HG03139 (cell line): ENCODE results near the gene SELPLG.
"Not testable (repeated sequence)": the region's sequence is repeated elsewhere in the genome, so short reads cannot be mapped to it uniquely, and the experiment has no call there.

ENCODE experiments used
- ATAC-seq: cut with Tn5 transposase; IDR thresholded peaks from one replicate; pipeline ENCODE4 v1.9.1; 2021; ENCODE audit not compliant: unreplicated experiment

The SELPLG gene

DNA sequence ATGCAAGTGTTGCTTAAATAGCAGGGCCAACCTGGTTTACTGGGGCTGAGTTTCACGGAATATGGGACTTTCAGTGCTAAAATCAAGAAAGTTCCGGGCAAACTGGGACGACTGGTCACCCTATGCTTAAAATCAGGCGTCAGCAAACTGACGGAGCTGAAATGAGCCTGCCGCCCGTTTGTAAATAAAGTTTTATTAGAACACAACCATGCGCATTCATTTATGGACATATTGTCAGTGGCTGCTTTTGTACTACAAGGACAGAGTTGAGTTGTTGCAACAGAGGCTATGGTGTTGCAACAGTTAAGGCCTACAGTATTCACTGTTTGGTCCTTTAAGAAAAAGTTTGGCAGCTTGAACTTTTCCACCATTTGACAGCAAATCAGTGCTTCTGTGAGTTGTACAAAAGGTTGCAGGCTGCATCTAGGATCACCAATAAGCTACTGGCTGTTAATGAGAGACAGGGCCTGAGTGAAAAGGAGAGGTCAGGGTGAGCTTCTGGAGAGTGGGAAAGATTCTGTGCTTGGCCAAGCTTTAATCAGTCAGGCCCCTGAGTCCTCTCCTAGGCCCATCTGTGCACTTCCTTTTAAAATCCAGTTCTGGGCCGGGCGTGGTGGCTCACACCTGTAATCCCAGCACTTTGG lies 13.3 kb downstream of the SELPLG start:
- ATAC-seq, result no peak

DNA sequence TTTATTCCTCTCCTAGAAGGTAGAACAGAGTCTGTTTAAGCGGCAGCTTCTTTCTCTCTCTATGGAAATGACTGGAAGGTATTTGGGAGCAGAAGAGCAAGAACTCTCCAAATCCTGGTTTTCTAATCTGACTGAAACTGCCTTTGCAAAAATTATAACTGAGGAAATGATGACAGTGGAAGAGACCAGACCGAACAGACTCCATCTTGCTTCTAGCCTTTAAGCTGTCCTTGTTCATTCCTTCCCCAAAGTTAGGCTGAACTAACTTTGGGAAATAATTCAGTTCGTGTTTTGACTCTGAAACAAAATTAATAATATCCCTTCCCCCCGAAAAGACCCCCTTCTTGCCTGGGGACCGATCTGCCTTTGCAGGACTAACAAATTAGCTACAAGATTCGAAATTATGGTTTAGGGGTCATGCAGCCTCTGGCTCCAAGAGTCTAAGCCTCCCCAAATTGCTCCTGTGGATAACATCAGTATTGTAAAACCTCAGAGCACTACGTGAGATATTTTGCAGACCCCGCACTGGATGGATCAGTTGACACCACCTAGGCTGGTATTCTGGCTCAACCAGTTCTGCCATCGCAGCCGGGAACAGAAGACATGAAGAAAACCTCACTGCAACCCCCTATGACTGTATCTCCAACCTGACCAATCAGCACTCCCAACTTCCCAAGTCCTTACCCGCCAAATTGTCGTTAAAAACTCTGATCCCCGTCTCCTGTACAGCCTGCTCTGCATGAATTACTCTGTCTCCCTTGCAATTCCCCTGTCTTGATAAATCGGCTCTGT lies 14.1 kb downstream of the SELPLG start:
- no peak for ATAC-seq

DNA sequence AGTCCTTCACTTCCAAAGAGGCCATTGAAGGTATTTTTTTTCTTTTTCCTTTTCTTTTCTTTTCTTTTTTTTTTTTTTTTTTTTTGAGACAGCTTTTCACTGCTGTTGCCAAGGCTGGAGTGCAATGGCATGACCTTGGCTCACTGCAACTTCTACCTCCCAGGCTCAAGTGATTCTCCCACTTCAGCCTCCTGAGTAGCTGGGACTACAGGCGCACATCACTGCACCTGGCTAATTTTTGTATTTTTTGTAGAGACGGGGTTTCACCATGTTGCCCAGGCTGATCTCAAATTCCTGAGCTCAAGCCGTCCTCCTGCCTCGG lies 14.8 kb downstream of the SELPLG start:
- not testable (repeated sequence) for ATAC-seq

DNA sequence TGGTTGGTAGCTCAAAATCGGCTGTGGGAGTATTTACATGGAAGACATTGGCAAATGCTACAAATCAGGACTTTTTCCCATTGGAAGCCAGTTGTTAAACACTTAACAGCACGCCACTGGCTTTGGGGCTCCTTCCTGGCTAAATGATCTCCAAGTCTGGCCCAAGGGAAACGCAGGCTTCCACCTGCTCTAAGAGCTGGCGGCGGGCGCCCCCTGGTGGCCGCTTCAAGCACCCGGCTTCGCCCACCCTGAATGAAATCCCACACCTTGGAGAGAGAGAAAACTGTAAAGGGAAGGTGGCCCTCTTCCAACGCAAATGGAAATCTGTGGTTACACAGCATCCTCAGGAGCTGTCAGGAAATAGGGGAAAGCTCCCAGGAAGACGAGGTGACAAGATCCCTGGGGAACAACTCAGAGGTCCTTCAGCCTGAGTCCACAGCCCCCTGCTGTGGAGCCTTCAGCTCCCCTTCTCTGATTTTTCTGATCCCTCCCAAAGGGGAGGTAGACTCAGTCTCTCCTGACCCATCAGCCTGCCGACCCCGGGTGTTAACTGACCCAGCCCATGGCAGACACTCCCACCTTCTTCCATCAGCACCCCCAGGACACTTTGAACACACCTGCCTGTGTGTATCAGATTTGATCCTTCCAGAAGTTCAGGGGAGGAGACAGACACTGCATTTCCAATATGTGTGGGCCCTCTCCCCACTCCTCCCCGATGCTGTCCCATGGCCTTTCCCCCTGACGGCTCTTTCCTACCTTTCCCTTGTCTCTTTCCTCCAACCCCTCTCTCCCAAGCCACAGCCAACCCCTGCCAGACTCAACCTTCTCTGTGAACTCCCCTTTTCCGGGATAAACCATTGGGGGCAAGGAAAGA lies 15.4 kb downstream of the SELPLG start:
- peak; percentile 39 for ATAC-seq

DNA sequence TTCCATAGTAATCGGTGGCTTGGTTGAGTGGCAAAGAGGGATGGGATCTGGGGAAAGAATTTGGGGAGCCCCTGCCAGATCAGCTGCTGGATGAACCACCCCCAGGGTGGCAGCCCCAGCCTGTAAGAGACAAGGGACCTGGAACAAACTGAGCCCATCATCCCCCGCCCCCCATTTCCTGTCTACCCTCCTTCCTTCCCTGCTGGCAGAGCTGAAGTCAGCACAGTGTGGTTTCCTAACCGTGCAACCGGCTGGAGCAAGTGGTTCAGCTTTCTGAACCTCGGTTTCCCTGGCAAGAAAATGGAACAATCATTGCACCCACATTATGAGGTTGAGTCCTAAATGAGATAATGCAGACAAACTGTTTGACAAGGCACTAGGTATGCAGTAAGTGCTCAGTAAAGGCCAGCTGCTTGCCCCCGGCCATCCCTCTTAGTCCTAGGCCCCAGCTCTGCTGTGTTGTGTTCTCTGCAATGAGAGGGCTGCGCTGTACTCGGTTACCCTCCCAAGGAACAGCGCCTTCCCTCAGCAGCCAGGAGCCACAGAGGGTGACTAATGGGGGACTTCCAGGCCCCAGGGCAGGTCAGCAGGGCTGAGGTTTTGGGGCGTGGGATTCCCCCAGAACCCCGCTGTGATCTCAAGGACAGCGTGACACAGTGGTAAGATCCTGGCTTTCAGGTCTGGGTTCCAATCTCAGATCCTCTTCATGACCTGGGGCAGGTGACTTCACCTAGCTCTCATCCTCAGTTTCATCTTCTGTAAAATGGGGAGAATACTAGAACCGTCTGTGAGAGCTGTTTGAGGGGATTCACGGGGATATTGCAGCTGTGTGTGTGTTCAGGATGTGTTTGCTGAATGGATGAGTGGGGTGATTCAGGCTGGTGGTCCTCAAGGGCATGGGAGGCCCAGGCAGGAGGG lies 16.5 kb downstream of the SELPLG start:
- peak; percentile 68 for ATAC-seq

DNA sequence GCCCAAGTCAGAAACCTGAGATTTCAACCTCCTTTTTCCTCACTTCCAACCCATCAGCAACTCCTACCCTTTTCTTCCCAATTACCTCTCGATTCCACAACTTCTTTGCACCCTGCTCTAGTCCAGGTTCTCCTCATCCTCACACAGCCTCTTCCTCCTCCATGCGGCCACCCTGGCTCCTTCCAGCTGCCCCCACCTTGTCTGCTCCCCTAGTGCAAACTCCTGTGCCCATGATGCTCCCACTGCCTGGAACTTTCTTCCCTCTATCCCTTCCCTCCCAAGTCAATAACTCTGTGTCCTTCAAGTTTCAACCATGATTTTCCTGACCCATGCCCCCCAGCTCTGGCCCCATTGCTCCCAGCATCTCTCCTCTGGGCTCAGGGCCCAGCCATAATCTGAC lies 17.3 kb downstream of the SELPLG start:
- ATAC-seq, result no peak

DNA sequence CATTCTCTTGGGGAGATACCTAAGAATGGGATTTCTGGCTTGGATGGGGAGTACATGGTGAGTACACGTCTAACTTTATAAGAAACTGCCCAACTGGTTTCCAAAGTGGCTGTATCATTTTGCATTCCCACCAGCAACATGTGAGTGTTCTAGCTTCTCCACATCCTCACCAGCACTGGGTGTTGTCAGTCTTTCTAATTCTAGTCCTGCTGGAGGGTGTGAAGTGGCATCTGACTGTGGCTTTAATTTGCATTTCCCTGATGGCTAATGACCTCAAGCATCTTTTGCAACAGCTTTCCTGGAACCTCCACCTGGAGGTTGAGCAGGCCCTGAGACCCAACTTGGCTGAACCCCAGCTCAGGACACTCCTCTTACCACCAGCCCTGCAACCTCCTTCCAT lies 17.8 kb downstream of the SELPLG start:
- no peak for ATAC-seq

DNA sequence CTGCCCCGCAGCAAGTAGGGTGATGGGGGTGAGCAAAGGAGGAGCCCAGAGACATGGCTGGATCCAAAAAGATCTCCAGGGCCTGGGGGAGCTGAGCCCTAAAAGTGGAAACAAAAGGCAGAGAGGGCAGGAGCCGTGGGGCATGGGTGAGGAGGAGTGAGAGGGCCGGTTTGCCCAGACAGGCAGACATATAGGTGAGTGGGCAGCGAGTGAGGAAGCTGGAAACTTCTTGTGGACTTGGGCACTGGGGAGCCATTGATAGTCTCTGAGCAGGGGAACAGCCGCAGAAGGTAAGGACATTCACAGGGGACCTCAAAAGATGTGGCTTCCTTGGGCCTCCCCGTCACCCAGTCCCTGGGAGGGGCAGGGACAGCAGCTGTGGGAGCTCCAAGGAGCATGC lies 19.1 kb downstream of the SELPLG start:
- ATAC-seq, result no peak

DNA sequence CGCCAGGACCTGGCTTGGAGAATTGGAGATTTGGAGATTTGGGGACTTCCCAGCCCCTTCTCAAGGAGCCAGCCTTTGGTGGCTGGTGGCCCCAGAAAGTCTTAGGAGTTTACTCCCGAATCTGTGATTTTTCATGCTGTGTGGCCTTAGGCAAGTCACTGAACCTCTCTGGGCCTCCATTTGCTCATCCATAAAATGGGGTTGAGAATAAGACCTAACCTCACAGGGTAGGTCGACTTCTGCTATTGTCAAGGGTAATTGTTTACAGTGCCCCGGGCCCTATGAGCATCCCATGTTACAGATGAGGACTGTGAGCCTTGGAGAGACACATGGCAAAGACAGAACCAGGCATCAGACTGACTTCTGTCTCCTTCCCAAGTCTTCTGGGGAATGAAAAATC lies 19.7 kb downstream of the SELPLG start:
- ATAC-seq, result no peak

DNA sequence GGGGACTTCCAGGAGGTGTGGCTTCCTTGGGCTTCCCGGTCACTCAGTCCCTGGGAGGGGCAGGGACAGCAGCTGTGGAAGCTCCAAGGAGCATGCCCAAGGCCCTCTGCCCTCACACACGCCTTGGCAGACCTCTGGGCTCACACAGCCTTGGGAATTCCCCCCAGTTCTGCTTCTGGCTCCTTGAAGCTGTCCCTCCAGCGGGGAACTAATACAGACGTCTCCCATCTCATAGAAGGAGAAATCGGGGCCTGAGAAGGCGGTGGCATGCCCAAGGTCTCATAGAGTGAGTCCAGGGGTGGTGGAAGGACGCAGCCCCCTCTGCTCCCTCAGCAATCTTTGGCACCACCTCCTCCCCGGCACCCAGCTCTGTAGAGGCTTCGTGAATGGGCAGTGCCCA lies 20.1 kb downstream of the SELPLG start:
- ATAC-seq, result no peak

DNA sequence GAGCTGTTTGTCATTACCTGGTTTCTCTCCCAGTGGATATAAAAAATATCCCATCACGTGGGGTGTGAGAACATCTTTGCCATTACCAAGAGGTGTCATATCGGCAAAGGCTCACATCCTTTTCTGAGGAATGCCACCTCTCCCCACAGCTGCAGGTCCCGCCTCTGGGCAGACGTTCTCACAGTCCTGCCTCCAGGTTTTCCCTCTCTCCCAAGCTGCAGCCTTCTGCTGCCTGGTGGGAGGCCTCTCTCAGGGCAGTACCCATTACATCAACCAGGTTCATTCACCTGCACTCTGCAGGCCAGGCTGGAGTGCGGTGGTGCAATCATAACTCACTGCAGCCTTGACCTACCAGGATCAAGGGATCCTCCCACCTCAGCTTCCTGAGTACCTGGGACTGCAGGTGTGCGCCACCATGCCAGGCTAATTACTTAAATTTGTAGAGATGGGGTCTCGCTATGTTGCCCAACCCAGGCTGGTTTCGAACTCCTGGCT lies 20.9 kb downstream of the SELPLG start:
- ATAC-seq, result no peak

DNA sequence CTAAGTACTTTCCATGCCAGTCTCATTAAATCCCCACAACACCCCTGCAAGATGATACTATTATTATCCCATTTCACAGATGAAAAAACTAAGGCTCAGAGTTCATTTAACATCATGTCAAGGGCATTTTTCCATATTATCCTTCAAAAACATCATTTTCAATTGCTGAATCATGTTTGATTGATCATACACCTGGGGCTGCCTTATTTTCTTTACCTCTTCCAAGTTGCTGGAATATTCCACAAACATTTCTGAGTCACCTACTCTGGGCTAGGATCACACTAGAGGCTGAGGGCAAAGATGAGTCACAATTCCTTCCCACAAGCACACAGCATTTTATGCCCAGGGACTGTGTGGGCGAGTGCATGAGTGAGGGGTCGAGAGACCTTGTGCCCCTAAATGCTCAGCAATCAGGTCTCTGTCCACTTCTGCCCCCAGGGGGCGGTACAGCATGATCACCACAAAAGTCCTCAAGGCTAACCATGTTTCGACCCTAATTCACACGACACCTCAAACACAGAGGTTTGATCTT lies 21.7 kb downstream of the SELPLG start:
- no peak for ATAC-seq

DNA sequence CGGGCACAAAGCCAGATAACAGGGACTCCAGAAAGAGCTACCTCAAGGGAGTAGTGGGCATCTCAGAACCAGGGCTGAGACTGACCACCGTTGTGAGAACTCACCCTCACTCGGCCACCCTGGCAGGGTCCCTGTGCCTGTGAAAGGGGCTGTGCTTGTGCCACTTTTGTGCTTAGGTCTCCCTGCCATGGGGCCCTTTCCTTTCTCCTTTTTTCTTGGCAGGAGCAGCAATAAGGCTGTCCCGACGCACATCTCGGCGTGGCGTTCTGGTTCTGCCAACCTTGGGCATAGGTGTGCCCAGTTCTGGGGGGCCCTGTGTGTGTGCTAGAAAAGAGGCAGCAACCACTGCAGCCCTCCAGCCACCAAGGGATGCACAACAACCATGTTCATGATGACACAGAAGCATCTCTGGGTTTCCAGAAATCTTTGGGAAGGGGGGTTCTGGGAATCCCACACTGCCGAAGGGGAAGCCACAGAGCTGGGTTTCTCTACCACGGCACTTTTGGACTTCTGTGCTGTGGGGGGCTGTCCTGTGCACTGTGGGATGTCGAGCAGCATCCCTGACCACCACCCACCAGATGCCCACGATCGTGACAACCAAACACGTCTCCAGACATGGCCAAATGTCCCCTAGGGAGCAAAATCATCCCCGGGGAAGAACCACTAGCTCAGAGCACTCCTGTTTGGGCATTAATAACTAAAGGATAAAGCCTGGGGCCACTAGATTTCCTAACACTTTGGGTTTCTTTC lies 22.7 kb downstream of the SELPLG start:
- no peak for ATAC-seq

DNA sequence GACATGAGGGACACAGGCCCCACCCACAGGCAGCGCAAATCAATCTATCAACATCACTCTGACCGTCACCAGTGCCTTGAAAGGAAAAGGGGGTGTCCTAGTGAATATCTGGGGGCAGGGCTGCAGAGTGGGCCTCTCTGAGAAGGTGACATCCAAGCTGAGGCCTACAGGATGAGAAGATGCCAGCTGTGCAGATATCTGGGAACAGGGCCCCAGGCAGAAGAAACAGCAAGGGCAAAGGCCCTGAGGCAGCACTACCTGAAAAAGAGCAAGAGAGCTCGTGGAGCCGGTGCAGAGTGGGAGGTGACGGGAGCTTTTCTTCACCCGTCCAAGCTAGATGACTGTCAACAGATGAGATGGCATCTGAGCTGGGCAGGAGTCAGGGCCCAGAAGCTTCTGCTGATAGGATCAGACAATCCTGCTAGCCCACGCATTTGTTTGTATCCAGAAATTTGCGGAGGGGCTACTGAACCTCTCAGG lies 23.3 kb downstream of the SELPLG start:
- no peak for ATAC-seq

DNA sequence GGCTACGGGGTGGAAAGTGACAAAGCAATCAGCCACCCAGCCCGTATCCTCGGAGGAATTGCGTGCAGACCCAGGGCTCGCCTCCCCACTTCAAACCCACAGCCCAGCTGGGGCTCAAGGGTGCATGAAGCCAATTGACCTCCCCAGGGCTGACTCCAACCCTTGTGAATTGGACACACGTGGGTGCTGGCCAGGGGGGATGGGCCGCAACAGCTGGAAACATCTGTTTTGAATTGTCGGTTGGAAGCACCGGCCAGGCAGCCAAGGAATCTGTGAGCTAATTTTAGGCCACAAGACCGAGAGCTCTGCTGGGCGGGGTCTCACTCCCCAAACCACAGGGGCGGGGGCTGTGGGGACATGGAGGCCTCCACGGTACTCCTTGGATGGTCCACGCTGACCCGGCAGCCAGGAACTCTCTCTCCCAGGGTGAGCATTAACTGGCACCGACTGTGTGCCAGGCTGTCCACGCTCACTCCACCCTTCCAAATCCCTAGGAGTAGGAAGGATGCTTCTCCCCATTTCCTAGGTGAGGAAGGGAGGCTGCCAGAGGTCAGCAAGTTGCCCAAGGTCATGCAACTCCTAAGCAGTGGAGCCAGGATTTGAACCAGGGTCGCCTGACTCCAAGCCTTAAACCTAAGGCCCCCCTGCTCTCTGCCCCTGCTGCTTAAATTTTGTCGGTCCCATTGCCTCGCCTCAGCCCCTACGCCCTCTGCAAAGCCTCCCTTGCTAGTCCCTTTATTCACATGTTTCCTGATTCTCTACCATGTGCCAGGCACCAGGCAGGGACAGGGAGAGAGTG lies 24.0 kb downstream of the SELPLG start:
- no peak for ATAC-seq

DNA sequence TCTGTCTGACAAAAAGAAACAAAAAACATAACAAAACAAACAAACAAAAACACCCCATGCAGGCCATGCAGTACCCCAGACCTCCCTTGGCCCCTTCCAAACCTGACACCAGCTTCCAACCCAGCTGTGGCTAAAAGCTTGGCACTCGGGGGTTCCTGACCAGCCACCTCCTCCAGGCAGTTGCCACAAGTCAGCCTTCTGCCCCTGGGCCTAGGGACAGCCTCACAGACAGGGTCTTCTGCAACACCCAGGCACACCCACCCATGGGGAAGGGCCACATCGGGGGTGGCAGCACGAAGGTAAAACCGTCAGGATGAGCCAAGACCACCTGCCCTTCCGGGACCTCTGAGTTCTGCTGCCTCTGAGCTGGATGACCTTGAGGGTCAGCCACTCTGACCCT lies 25.1 kb downstream of the SELPLG start:
- ATAC-seq, result no peak

DNA sequence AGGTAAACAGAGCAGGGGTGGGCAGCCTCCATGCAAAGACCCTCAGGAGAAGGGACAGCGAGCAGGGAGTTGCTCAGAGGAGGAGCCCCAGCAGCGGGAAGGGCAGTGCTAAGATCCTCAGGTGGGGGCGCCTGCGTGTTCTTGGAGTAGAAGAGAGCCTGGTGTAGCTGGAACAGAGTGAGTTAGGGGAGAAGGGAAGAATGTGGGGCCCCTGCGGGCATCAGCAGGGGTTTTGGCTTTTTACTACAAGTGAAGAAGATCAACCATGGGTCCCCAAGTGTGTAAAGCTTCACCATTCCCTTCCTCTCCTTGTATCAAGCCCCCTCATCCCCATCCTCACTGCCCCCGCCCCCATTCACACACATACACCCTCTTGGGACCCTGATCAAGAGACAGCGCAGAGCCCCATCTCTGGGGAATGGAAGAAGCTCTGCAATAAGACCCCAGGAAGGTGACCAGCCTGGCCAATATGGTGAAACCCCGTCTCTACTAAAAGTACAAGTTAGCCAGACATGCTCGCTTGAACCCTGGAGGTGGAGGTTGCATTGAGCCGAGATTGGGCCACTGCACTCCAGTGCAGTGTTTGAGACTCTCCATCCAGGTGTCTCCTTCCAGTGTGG lies 25.6 kb downstream of the SELPLG start:
- ATAC-seq, result no peak

DNA sequence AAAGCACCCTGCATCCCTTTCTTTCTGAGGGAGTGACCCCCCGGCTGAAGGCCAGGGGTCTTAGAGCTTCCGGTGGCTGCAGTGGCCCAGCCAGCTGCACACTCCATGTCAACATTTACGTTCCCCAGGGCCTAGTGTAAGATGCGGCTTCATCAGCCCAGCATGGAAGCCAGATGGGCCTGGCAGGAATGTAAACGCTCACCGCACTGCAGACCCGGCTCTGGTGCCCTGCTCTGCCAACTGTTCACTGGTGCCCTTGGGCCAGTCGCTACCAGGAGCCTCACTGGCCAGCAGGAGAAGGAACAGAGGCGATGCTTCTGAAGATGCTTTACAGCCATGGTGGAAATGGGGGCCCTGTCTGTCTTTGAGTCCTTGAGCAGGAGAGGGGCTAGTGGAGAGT lies 27.2 kb downstream of the SELPLG start:
- ATAC-seq, result no peak
